HG02610 (cell line): ENCODE results near the gene LAGE3.
"Not testable (repeated sequence)": the region's sequence is repeated elsewhere in the genome, so short reads cannot be mapped to it uniquely, and the experiment has no call there.

Experiments used
- ATAC-seq: cut with Tn5 transposase; IDR thresholded peaks from one replicate; pipeline ENCODE4 v1.9.1; 2021; ENCODE audit warnings: mild to moderate bottlenecking, moderate library complexity; ENCODE audit not compliant: unreplicated experiment

The LAGE3 gene

GRCh38 chrX:154502989-154503388 is 23.9 kb upstream of the LAGE3 start:
- no peak for ATAC-seq

GRCh38 chrX:154502098-154502497 is 23.0 kb upstream of the LAGE3 start:
- no peak for ATAC-seq

GRCh38 chrX:154501423-154501822 is 22.3 kb upstream of the LAGE3 start:
- ATAC-seq = not testable (repeated sequence)

- not testable (repeated sequence) for ATAC-seq
Measured at GRCh38 chrX:154496591-154497137, 17.6 kb upstream of the LAGE3 start.

- no peak for ATAC-seq
Measured at GRCh38 chrX:154495472-154495922, 16.4 kb upstream of the LAGE3 start.

- no peak for ATAC-seq
Measured at GRCh38 chrX:154494715-154495114, 15.6 kb upstream of the LAGE3 start.

- ATAC-seq = peak; percentile 83
Measured at GRCh38 chrX:154490414-154491083, 11.5 kb upstream of the LAGE3 start, which contains the start of gene SLC10A3. Gene SLC10A3 (minus strand): TSS chrX:154490629. CDS start chrX:154488940, 1,689 bp downstream.

- ATAC-seq = peak; percentile 19
Measured at GRCh38 chrX:154490021-154490413, 10.9 kb upstream of the LAGE3 start.

- ATAC-seq = no peak
Measured at GRCh38 chrX:154489182-154489581, 10.1 kb upstream of the LAGE3 start.

GRCh38 chrX:154488336-154489075 is 9.4 kb upstream of the LAGE3 start:
- no peak for ATAC-seq

- no peak for ATAC-seq
Measured at GRCh38 chrX:154487518-154488290, 8.6 kb upstream of the LAGE3 start.

GRCh38 chrX:154486396-154487207 is 7.5 kb upstream of the LAGE3 start, which contains the start of gene UBL4A:
Gene UBL4A (minus strand): TSS chrX:154486615. CDS start chrX:154486584, 31 bp downstream.
- no peak for ATAC-seq

- ATAC-seq = no peak
Measured at GRCh38 chrX:154486052-154486395, 6.9 kb upstream of the LAGE3 start.

GRCh38 chrX:154485150-154486051 is 6.3 kb upstream of the LAGE3 start:
- ATAC-seq = no peak

- ATAC-seq = no peak
Measured at GRCh38 chrX:154484255-154485149, 5.4 kb upstream of the LAGE3 start.

GRCh38 chrX:154483325-154483724 is 4.2 kb upstream of the LAGE3 start:
- no peak for ATAC-seq

GRCh38 chrX:154482786-154483185 is 3.7 kb upstream of the LAGE3 start:
- no peak for ATAC-seq

- ATAC-seq = no peak
Measured at GRCh38 chrX:154481911-154482601, 3.0 kb upstream of the LAGE3 start.
